ENCODE results near the gene CEL.
"Not testable (repeated sequence)": the region's sequence is repeated elsewhere in the genome, so short reads cannot be mapped to it uniquely, and the experiment has no call there.

The CEL gene

GRCh38 chr9:133071484-133072150 is 9.8 kb downstream of the CEL start:
- H3K9me3 ChIP-seq (ENCODE audit: control insufficient read depth, insufficient read depth, low read depth, low read length): no peaks in the 10 kb centered on the region
- H3K36me3 ChIP-seq (ENCODE audit: control insufficient read depth in 2 of 2, insufficient read depth in 1 of 2, low read length in 2 of 2): no peaks in the 10 kb centered on the region
- no peak for TF ChIP-seq ZNF555 (tag by site-specific recombination; conservative IDR thresholded peaks at IDR 0.05)
- no peak for TF ChIP-seq ZNF530 (tag by site-specific recombination; IDR thresholded peaks at IDR 0.05; ENCODE audit: low read depth)
- no peak for TF ChIP-seq ZNF37A (tag by site-specific recombination; IDR thresholded peaks at IDR 0.05)
- no peak for TF ChIP-seq IKZF3 (tag by site-specific recombination; IDR thresholded peaks at IDR 0.05)
- no peak for TF ChIP-seq ZNF658 (tag by site-specific recombination; IDR thresholded peaks at IDR 0.05)
- TF ChIP-seq ATF2 (tag by site-specific recombination; IDR thresholded peaks at IDR 0.05; ENCODE audit: low read depth): no peak
- TF ChIP-seq ZNF266 (tag by site-specific recombination; IDR thresholded peaks at IDR 0.05; ENCODE audit: low read depth): no peak
- no peak for TF ChIP-seq ZNF48 (tag by site-specific recombination; IDR thresholded peaks at IDR 0.05)
- no peak for TF ChIP-seq SCRT1 (tag by site-specific recombination; IDR thresholded peaks at IDR 0.05; ENCODE audit: borderline replicate concordance)
- TF ChIP-seq MZF1 (tag by site-specific recombination; IDR thresholded peaks at IDR 0.05; ENCODE audit: borderline replicate concordance): no peak
- TF ChIP-seq ZNF600 (tag by site-specific recombination; IDR thresholded peaks at IDR 0.05): no peak
- no peak for TF ChIP-seq ZBTB44 (tag by site-specific recombination; IDR thresholded peaks at IDR 0.05)
- no peak for TF ChIP-seq PRDM4 (tag by site-specific recombination; IDR thresholded peaks at IDR 0.05)
- no peak for TF ChIP-seq ZNF24 (tag by site-specific recombination; IDR thresholded peaks at IDR 0.05)
- TF ChIP-seq GFI1B (tag by site-specific recombination; IDR thresholded peaks at IDR 0.05): no peak
- CTCF ChIA-PET: interaction anchor here (1.1 kb wide), 1 partner anchor 114 kb away, joined by 3 read pairs; no protein-coding TSS in a partner anchor
- H3K4me1 ChIP-seq (ENCODE audit: control insufficient read depth, insufficient read depth, low read length): no peaks in the 10 kb centered on the region
- H3K4me3 ChIP-seq (ENCODE audit: low read depth, low read length): no peak overlapping the region
- no peak overlapping the region for H3K27ac ChIP-seq (ENCODE audit: extremely low read depth, low read depth, low read length)
- POLR2A ChIA-PET: no interaction called here

- H3K9me3 ChIP-seq (ENCODE audit: control insufficient read depth, insufficient read depth, low read depth, low read length); H3K27ac ChIP-seq (ENCODE audit: extremely low read depth, low read depth, low read length); H3K4me3 ChIP-seq (ENCODE audit: low read depth, low read length); H3K36me3 ChIP-seq (ENCODE audit: control insufficient read depth in 2 of 2, insufficient read depth in 1 of 2, low read length in 2 of 2); H3K4me1 ChIP-seq (ENCODE audit: control insufficient read depth, insufficient read depth, low read length); POLR2A ChIA-PET: not testable (repeated sequence)
- CTCF ChIA-PET: interaction anchor here (1.1 kb wide), 1 partner anchor 114 kb away, joined by 3 read pairs; no protein-coding TSS in a partner anchor
These were observed 10.4 kb downstream of the CEL start for GRCh38 chr9:133072210-133072609.

Measured in HEK293 (cell line).